GM23338 (cell line): ENCODE measurements around the gene ZNF254. TPM values are rescaled to one million over a fixed set of nuclear protein-coding genes. Genes with fewer than 3 reads are reported as not detected.

Source experiments
- ATAC-seq: fragments of 200-7000 bp; cut with Tn5 transposase; 3 replicates; pipeline ENCODE4 v1.9.1; 2020
- DNase-seq: peaks from one replicate; pipeline ENCODE4 v3.0.0-alpha.2; 2015; ENCODE audit warnings: low spot score
- H2AFZ ChIP-seq: fragments of 200-600 bp; sonication (generic); 2 replicates; pipeline ENCODE4 v1.8.0; 2016; ENCODE audit warnings: antibody characterized with exemption, mild to moderate bottlenecking, moderate library complexity
- H3F3A ChIP-seq: fragments of 200-600 bp; sonication (generic); replicated peaks from 2 replicates; pipeline ENCODE4 v1.8.0; 2017; ENCODE audit warnings: antibody characterized with exemption, mixed run types, low read depth
- H3K27ac ChIP-seq: fragments of 200-600 bp; sonication (generic); 2 replicates; pipeline ENCODE4 v1.6.1; 2016; ENCODE audit warnings: low read depth
- H3K27me3 ChIP-seq: fragments of 200-600 bp; sonication (generic); 2 replicates; pipeline ENCODE4 v1.8.0; 2016; ENCODE audit warnings: mild to moderate bottlenecking, mixed run types, moderate library complexity; ENCODE audit not compliant: insufficient read depth
- H3K36me3 ChIP-seq: fragments of 200-600 bp; sonication (generic); 2 replicates; pipeline ENCODE4 v1.8.0; 2016; ENCODE audit warnings: mild to moderate bottlenecking; ENCODE audit not compliant: insufficient read depth
- H3K4me1 ChIP-seq: fragments of 200-600 bp; sonication (generic); 2 replicates; pipeline ENCODE4 v1.8.0; 2016; ENCODE audit warnings: mild to moderate bottlenecking, moderate library complexity; ENCODE audit not compliant: insufficient read depth
- H3K4me2 ChIP-seq: fragments of 200-600 bp; sonication (generic); 2 replicates; pipeline ENCODE4 v1.7.1; 2017; ENCODE audit warnings: mixed run types
- H3K4me3 ChIP-seq: fragments of 200-600 bp; sonication (generic); 2 replicates; pipeline ENCODE4 v1.6.1; 2016; ENCODE audit warnings: mixed run types
- H3K79me2 ChIP-seq: fragments of 200-600 bp; sonication (generic); replicated peaks from 2 replicates; pipeline ENCODE4 v1.8.0; 2017; ENCODE audit warnings: mild to moderate bottlenecking; ENCODE audit not compliant: insufficient read depth
- H3K9me2 ChIP-seq: fragments of 200-600 bp; sonication (generic); 2 replicates; pipeline ENCODE4 v1.8.0; 2017; ENCODE audit not compliant: insufficient read depth
- H4K20me1 ChIP-seq: fragments of 200-600 bp; sonication (generic); replicated peaks from 2 replicates; pipeline ENCODE4 v1.8.0; 2017; ENCODE audit warnings: mild to moderate bottlenecking; ENCODE audit not compliant: insufficient read depth
- H3K27ac Mint-ChIP-seq: 2 replicates; pipeline ENCODE4 v1.8.0; 2020; ENCODE audit warnings: inconsistent platforms, mild to moderate bottlenecking, moderate library complexity, mixed read lengths
- H3K27me3 Mint-ChIP-seq: 3 replicates; pipeline ENCODE4 v1.8.0; 2022; ENCODE audit warnings: low read depth, mild to moderate bottlenecking, moderate library complexity, mixed read lengths, inconsistent platforms; ENCODE audit not compliant: insufficient read depth, poor library complexity
- H3K36me3 Mint-ChIP-seq: 3 replicates; pipeline ENCODE4 v1.8.0; 2021; ENCODE audit warnings: low read depth, mild to moderate bottlenecking, inconsistent platforms, moderate library complexity, mixed read lengths
- H3K4me1 Mint-ChIP-seq: 3 replicates; pipeline ENCODE4 v1.8.0; 2020; ENCODE audit warnings: mild to moderate bottlenecking, inconsistent platforms, mixed read lengths
- H3K4me3 Mint-ChIP-seq: 3 replicates; pipeline ENCODE4 v1.8.0; 2021; ENCODE audit warnings: moderate library complexity, mild to moderate bottlenecking, inconsistent platforms, mixed read lengths
- H3K9me3 Mint-ChIP-seq: 3 replicates; pipeline ENCODE4 v1.8.0; 2020; ENCODE audit warnings: moderate library complexity, mild to moderate bottlenecking, inconsistent platforms, mixed read lengths
- CREB1 ChIP-seq: fragments of 250-450 bp; sonication (Bioruptor Pico); IDR thresholded peaks from 2 replicates; pipeline ENCODE4 v1.5.0; 2020; ENCODE audit warnings: low read depth, mild to moderate bottlenecking, moderate library complexity
- CTCF ChIP-seq, 2 experiments: fragments of 200-600 bp in 1 of 2; sonication (generic) in 1 of 2; conservative IDR thresholded peaks; 2 replicates each; pipeline versions ENCODE4 v1.5.1 to v1.6.1; 2016 to 2017; ENCODE audit warnings: antibody characterized with exemption in 2 of 2, low read depth in 2 of 2, mild to moderate bottlenecking in 2 of 2, moderate library complexity in 1 of 2
- ETS1 ChIP-seq: IDR thresholded peaks from 2 replicates; pipeline ENCODE4 v1.6.1; 2016; ENCODE audit warnings: antibody characterized with exemption
- EZH2 ChIP-seq: fragments of 200-600 bp; sonication (generic); IDR thresholded peaks from one replicate; pipeline ENCODE4 v1.8.0; 2017; ENCODE audit warnings: antibody characterized with exemption, mild to moderate bottlenecking, low read depth; ENCODE audit not compliant: unreplicated experiment
- EZH2phosphoT487 ChIP-seq: fragments of 200-600 bp; sonication (generic); IDR thresholded peaks from one replicate; pipeline ENCODE4 v1.8.1; 2018; ENCODE audit warnings: antibody characterized with exemption; ENCODE audit not compliant: unreplicated experiment
- JUNB ChIP-seq: IDR thresholded peaks from one replicate; pipeline ENCODE4 v1.6.1; 2016; ENCODE audit warnings: antibody characterized with exemption; ENCODE audit not compliant: unreplicated experiment
- NANOG ChIP-seq: IDR thresholded peaks from 2 replicates; pipeline ENCODE4 v1.6.1; 2016; ENCODE audit warnings: antibody characterized with exemption, borderline replicate concordance
- POLR2AphosphoS5 ChIP-seq: IDR thresholded peaks from 2 replicates; pipeline ENCODE4 v1.6.1; 2016; ENCODE audit warnings: antibody characterized with exemption, low read depth
- REST ChIP-seq: IDR thresholded peaks from one replicate; pipeline ENCODE4 v1.6.1; 2018; ENCODE audit warnings: antibody characterized with exemption; ENCODE audit not compliant: unreplicated experiment
- STAT1 ChIP-seq: IDR thresholded peaks from one replicate; pipeline ENCODE4 v1.6.1; 2016; ENCODE audit warnings: antibody characterized with exemption; ENCODE audit not compliant: unreplicated experiment
- ZNF114 ChIP-seq: fragments of 250-450 bp; sonication (Bioruptor Pico); IDR thresholded peaks from 2 replicates; pipeline ENCODE4 v1.5.0; 2020; ENCODE audit warnings: mild to moderate bottlenecking, moderate library complexity
- ZNF331 ChIP-seq: fragments of 250-450 bp; sonication (Bioruptor Pico); IDR thresholded peaks from 2 replicates; pipeline ENCODE4 v1.5.0; 2020; ENCODE audit warnings: low read depth, mild to moderate bottlenecking, moderate library complexity
- ZNF462 ChIP-seq: fragments of 250-450 bp; sonication (Bioruptor Pico); IDR thresholded peaks from 2 replicates; pipeline ENCODE4 v1.5.0; 2020; ENCODE audit warnings: mild to moderate bottlenecking, moderate library complexity
- polyA plus RNA-seq: library from polyadenylated mRNA; unstranded; fragments of >200 nt; fragmentation: Nextera tagmentation; extraction: Ambion mirVana; gene quantifications from 2 replicates; pipeline ENCODE4 v1.2.1, GENCODE V29; 2016
- total RNA-seq: library from RNA; depleted of rRNA; stranded (reverse); fragments of >200 nt; shearing (Covaris generic); gene quantifications from 2 replicates; pipeline ENCODE4 v1.2.3, GENCODE V29; 2014

ZNF254 gene
- total and polyA plus RNA-seq, 2 experiments from 2014 or later: 13.1 to 45.6 TPM

- no peak overlapping the region for H3K27ac Mint-ChIP-seq
- Histone ChIP-seq H3K79me2 (no peaks in the 10 kb centered on the region; the same call in 1 of the 2 replicates), H3F3A (no peaks in the 10 kb centered on the region), H3K4me2 (no peak overlapping the region), H2AFZ (no peak overlapping the region), H4K20me1 (0 out of 2 replicates have a peak, but pooled peaks cover 6% of the 10 kb centered on the region), H3K27ac (no peak overlapping the region), H3K4me1 (no peaks in the 10 kb centered on the region), H3K27me3 (no peaks in the 10 kb centered on the region), H3K36me3 (peaks cover 7% of the 10 kb centered on the region; the same call in 1 of the 2 replicates), H3K4me3 (no peak overlapping the region), H3K9me2 (no peaks in the 10 kb centered on the region)
- ATAC-seq: no peak
- no peaks in the 10 kb centered on the region; the same call in 2 of the 3 replicates for H3K9me3 Mint-ChIP-seq
- H3K4me1 Mint-ChIP-seq: no peaks in the 10 kb centered on the region
- no peak for DNase-seq
- TF ChIP-seq POLR2AphosphoS5: no peak
- no peak for TF ChIP-seq ETS1
- no peak for TF ChIP-seq STAT1
- TF ChIP-seq NANOG: no peak
- no peak for TF ChIP-seq REST
- TF ChIP-seq JUNB: no peak
- no peak for TF ChIP-seq EZH2phosphoT487
- no peak for TF ChIP-seq CTCF (conservative IDR thresholded peaks at IDR 0.05; ENCODE audit: low read depth in 2 of 2)
- no peak for TF ChIP-seq ZNF114 (CRISPR knock-in tag)
- TF ChIP-seq CREB1: no peak
- TF ChIP-seq ZNF462 (CRISPR knock-in tag): no peak
- TF ChIP-seq ZNF331: no peak
- TF ChIP-seq EZH2: no peak
- no peak overlapping the region for H3K4me3 Mint-ChIP-seq
- peaks cover 74% of the 10 kb centered on the region for H3K36me3 Mint-ChIP-seq
- H3K27me3 Mint-ChIP-seq: peaks cover 1% of the 10 kb centered on the region
Observed at GRCh38 chr19:24063295-24063694, 23.7 kb upstream of the ZNF254 start.
